NOMO-1 (cell line): ENCODE data around the gene SUGP2.
"Not testable (repeated sequence)": the region's sequence is repeated elsewhere in the genome, so short reads cannot be mapped to it uniquely, and the experiment has no call there.

ENCODE experiments used
- DNase-seq, 2 experiments: peaks; one replicate each; lab custom pipeline; 2025; ENCODE audit not compliant: unreplicated experiment in 2 of 2; lab: John Stamatoyannopoulos, UW

SUGP2 gene

GRCh38 chr19:19034204-19034624 is 897 bp upstream of the SUGP2 start:
- DNase-seq, result peak; percentile 90 to 93

GRCh38 chr19:19033176-19033425 is 216 bp downstream of the SUGP2 start:
- DNase-seq, result no peak

- DNase-seq, result peak; percentile 84 to 85
Observed at GRCh38 chr19:19032420-19033175, 719 bp downstream of the SUGP2 start.

- no peak for DNase-seq
Observed at GRCh38 chr19:19031891-19032290, 1.4 kb downstream of the SUGP2 start.

GRCh38 chr19:19028526-19028925 is 4.8 kb downstream of the SUGP2 start:
- DNase-seq, result no peak

- DNase-seq, result no peak
Observed at GRCh38 chr19:19027228-19027627, 6.1 kb downstream of the SUGP2 start.

- no peak for DNase-seq
Observed at GRCh38 chr19:19026299-19026971, 6.9 kb downstream of the SUGP2 start.

- no peak for DNase-seq
Observed at GRCh38 chr19:19025861-19026260, 7.5 kb downstream of the SUGP2 start.

GRCh38 chr19:19023376-19023775 is 9.9 kb downstream of the SUGP2 start:
- not testable (repeated sequence) for DNase-seq

GRCh38 chr19:19022380-19022961 is 10.8 kb downstream of the SUGP2 start:
- no peak for DNase-seq

GRCh38 chr19:19021115-19021514 is 12.2 kb downstream of the SUGP2 start:
- no peak for DNase-seq

GRCh38 chr19:19010551-19010950 is 22.8 kb downstream of the SUGP2 start:
- no peak for DNase-seq

GRCh38 chr19:19009951-19010350 is 23.4 kb downstream of the SUGP2 start:
- no peak for DNase-seq

- DNase-seq, result no peak
Observed at GRCh38 chr19:19006213-19006612, 27.1 kb downstream of the SUGP2 start.

- no peak for DNase-seq
Observed at GRCh38 chr19:19004144-19004543, 29.2 kb downstream of the SUGP2 start.

- no peak for DNase-seq
Observed at GRCh38 chr19:18999896-19000620, 33.3 kb downstream of the SUGP2 start.

- no peak for DNase-seq
Observed at GRCh38 chr19:18999016-18999758, 34.1 kb downstream of the SUGP2 start.

GRCh38 chr19:18998276-18998675 is 35.0 kb downstream of the SUGP2 start:
- DNase-seq, result no peak

GRCh38 chr19:18996796-18997394 is 36.4 kb downstream of the SUGP2 start:
- no peak for DNase-seq

GRCh38 chr19:18996351-18996750 is 37.0 kb downstream of the SUGP2 start:
- DNase-seq, result no peak
